ENCODE measurements around the gene LIN9. TPM values are rescaled to one million over a fixed set of nuclear protein-coding genes. Genes with fewer than 3 reads are reported as not detected.
"Not testable (repeated sequence)": the region's sequence is repeated elsewhere in the genome, so short reads cannot be mapped to it uniquely, and the experiment has no call there.

The LIN9 gene
- total RNA-seq, 4 donors from 2014 or later = 2.1 to 4.7 (median 2.8) TPM

DNA sequence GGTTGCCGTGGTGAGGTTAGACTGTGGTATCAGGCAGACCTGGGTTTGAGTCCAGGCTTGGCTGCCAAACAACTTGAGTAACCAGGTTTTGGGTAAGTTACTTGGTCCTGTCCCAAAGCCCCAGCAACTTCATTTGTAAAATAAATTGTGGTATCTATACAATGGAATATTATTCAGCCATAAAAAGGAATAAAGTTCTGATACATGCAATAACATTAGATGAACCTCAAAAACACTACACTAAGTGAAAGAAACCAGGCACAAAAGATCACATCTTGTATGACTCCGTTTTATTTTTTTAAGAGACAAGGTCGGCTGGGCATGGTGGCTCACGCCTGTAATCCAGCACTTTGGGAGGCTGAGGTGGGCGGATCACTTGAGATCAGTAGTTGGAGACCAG is 101.9 kb downstream of the LIN9 start:
- intact Hi-C loops (cut with DNase I; ENCODE audit: low total_unique reads) (no loop called here), in situ Hi-C loops (cut with MboI; ENCODE audit: low sequenced_read_pairs in 4 of 4) (no loop called here)
- Histone ChIP-seq H3K27ac (no peak overlapping the region), H3K4me1 (no peaks in the 10 kb centered on the region), H3K36me3 (no peaks in the 10 kb centered on the region), H3K27me3 (no peaks in the 10 kb centered on the region), H3K4me3 (no peak overlapping the region), H3K9me3 (no peaks in the 10 kb centered on the region)
- no peak for TF ChIP-seq POLR2A (IDR thresholded peaks at IDR 0.05)
- TF ChIP-seq, protein P1, sequence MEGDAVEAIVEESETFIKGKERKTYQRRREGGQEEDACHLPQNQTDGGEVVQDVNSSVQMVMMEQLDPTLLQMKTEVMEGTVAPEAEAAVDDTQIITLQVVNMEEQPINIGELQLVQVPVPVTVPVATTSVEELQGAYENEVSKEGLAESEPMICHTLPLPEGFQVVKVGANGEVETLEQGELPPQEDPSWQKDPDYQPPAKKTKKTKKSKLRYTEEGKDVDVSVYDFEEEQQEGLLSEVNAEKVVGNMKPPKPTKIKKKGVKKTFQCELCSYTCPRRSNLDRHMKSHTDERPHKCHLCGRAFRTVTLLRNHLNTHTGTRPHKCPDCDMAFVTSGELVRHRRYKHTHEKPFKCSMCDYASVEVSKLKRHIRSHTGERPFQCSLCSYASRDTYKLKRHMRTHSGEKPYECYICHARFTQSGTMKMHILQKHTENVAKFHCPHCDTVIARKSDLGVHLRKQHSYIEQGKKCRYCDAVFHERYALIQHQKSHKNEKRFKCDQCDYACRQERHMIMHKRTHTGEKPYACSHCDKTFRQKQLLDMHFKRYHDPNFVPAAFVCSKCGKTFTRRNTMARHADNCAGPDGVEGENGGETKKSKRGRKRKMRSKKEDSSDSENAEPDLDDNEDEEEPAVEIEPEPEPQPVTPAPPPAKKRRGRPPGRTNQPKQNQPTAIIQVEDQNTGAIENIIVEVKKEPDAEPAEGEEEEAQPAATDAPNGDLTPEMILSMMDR (IDR thresholded peaks at IDR 0.05 in 4 of 5, conservative IDR thresholded peaks at IDR 0.05 in 1 of 5) = no peak
- DNase-seq (no peak), ATAC-seq (no peak)

DNA sequence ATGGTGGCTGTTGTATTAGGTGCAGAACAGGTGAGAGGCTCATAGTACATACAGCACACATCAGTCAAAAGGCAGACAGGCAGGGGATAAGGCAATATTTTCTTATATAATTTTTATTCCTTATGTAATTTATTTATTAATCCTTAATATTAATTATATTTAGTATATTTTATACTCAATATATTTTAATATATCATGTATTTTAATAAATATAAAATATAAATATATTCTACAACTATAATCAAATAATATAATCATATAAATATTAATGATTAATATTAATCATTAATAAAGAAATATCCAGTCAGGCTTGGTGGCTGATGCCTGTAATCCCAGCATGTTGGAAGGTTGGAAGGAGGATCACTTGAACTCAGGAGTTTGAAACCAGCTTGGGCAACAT is 104.8 kb downstream of the LIN9 start:
- Histone ChIP-seq H3K9me3 (no peaks in the 10 kb centered on the region), H3K4me1 (no peaks in the 10 kb centered on the region), H3K27me3 (no peaks in the 10 kb centered on the region), H3K36me3 (no peaks in the 10 kb centered on the region), H3K4me3 (no peak overlapping the region), H3K27ac (no peak overlapping the region)
- in situ Hi-C loops (cut with MboI; ENCODE audit: low sequenced_read_pairs in 4 of 4) (no loop called here), intact Hi-C loops (cut with DNase I; ENCODE audit: low total_unique reads) (no loop called here)
- ATAC-seq = no peak
- no peak for TF ChIP-seq POLR2A (IDR thresholded peaks at IDR 0.05)
- TF ChIP-seq, protein P1 (IDR thresholded peaks at IDR 0.05 in 4 of 5, conservative IDR thresholded peaks at IDR 0.05 in 1 of 5) = no peak
- DNase-seq = no peak

DNA sequence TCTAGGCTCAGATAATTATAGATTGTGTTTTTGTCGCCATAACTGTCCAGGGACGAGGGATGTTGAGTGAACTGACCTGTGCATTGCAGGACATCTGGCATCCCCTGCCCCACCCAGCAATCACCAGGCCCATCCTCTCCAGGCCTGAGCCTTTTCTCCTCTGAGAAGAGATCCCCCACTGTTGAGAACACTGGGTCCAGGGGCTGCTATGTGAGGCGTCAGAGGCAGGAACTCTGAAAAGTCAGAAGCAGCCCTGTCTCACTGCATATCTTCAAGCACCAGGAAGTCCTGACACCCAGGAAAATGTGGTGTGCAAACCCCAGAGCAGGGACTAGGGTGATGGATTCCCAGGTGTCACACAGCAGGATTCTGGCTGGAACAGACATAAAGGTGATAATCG is 105.3 kb downstream of the LIN9 start:
- DNase-seq = no peak
- no peak overlapping the region for H3K4me3 ChIP-seq
- intact Hi-C loops (cut with DNase I; ENCODE audit: low total_unique reads) (no loop called here), in situ Hi-C loops (cut with MboI; ENCODE audit: low sequenced_read_pairs in 4 of 4) (no loop called here)
- H3K4me1 ChIP-seq = no peaks in the 10 kb centered on the region
- no peak for ATAC-seq
- H3K27ac ChIP-seq = no peak overlapping the region
- no peak for TF ChIP-seq POLR2A (IDR thresholded peaks at IDR 0.05)
- TF ChIP-seq, protein P1 (IDR thresholded peaks at IDR 0.05 in 4 of 5, conservative IDR thresholded peaks at IDR 0.05 in 1 of 5) = no peak
- H3K9me3 ChIP-seq = no peaks in the 10 kb centered on the region
- no peaks in the 10 kb centered on the region for H3K36me3 ChIP-seq
- H3K27me3 ChIP-seq = no peaks in the 10 kb centered on the region

DNA sequence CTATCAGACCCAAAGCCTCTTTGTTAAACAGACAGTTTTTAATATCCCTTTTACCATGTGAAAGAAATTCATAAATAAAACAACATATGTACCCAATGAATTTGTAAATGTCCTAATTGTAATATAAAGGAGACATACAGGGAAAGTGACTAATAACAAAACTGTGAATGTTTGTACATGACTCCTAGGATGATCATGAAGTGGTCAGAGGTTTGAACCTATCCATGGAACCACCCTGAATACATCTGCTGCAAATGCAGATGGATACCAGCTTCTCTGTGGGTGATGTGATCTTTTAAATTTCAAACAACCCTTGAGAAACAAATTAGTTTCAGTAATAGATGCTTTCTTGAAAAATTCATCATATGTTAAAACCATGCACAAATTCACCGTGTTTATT is 105.7 kb downstream of the LIN9 start:
- H3K9me3 ChIP-seq = no peaks in the 10 kb centered on the region
- H3K4me1 ChIP-seq = no peaks in the 10 kb centered on the region
- DNase-seq (no peak), ATAC-seq (no peak)
- H3K27me3 ChIP-seq = no peaks in the 10 kb centered on the region
- no peaks in the 10 kb centered on the region for H3K36me3 ChIP-seq
- H3K4me3 ChIP-seq = no peak overlapping the region
- in situ Hi-C loops (cut with MboI; ENCODE audit: low sequenced_read_pairs in 4 of 4) = no loop called here
- TF ChIP-seq POLR2A (IDR thresholded peaks at IDR 0.05) = no peak
- TF ChIP-seq, protein P1 (IDR thresholded peaks at IDR 0.05 in 4 of 5, conservative IDR thresholded peaks at IDR 0.05 in 1 of 5) = no peak
- intact Hi-C loops (cut with DNase I; ENCODE audit: low total_unique reads) = no loop called here
- H3K27ac ChIP-seq = no peak overlapping the region

DNA sequence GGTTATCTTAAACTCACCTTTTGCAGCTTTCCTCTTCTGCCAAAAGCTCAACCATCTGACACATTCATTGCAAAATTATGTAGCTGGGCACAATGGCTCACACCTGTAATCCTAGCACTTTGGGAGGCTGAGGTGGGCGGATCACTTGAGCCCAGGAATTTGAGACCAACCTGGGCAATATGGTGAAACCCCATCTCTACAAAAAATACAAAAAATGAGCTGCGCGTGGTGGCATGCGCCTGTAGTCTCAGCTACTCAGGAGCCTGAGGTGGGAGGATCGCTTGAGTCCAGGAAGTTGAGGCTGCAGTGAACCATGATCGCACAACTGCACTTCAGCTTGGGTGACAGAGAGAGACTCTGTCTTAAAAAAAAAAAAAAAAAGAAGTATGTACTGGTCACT is 106.3 kb downstream of the LIN9 start:
- H3K4me1 ChIP-seq; H3K9me3 ChIP-seq; H3K27me3 ChIP-seq; ATAC-seq; DNase-seq; H3K4me3 ChIP-seq; intact Hi-C loops (cut with DNase I; ENCODE audit: low total_unique reads); H3K27ac ChIP-seq; in situ Hi-C loops (cut with MboI; ENCODE audit: low sequenced_read_pairs in 4 of 4); H3K36me3 ChIP-seq: not testable (repeated sequence)
